NB4 (cell line): ENCODE results near the gene CTCF.
A peak's percentile ranks its signal among the peaks of the same experiment; 100 is the strongest.

Experiments
- DNase-seq: peaks from one replicate; pipeline ENCODE4 v3.0.0; 2010; ENCODE audit warnings: low read depth
- H3K4me3 ChIP-seq: one replicate; pipeline ENCODE4 v1.5.1; 2011; ENCODE audit warnings: mild to moderate bottlenecking, low read depth, low read length, moderate library complexity
- CTCF ChIP-seq: IDR thresholded peaks from one replicate; pipeline ENCODE4 v1.5.1; 2012; ENCODE audit warnings: low read depth, low read length
- MAX ChIP-seq: IDR thresholded peaks from 2 replicates; pipeline ENCODE4 v1.6.1; 2011; ENCODE audit warnings: low read depth, low read length
- MYC ChIP-seq: IDR thresholded peaks from 2 replicates; pipeline ENCODE4 v1.6.1; 2011; ENCODE audit warnings: low read depth, low read length
- POLR2A ChIP-seq: IDR thresholded peaks from 2 replicates; pipeline ENCODE4 v1.6.1; 2011; ENCODE audit warnings: mild to moderate bottlenecking; ENCODE audit not compliant: insufficient read length; ENCODE audit errors: extremely low read depth

CTCF gene

GRCh38 chr16:67661101-67661761 is 98.9 kb downstream of the CTCF start:
- TF ChIP-seq CTCF, result no peak
- TF ChIP-seq MAX, result no peak
- no peak for TF ChIP-seq MYC
- TF ChIP-seq POLR2A, result no peak
- peak overlapping the region; percentile 43 for H3K4me3 ChIP-seq
- DNase-seq, result peak; percentile 52

GRCh38 chr16:67661886-67662652 is 99.7 kb downstream of the CTCF start:
- H3K4me3 ChIP-seq, result no peak overlapping the region

GRCh38 chr16:67662653-67663010 is 100.3 kb downstream of the CTCF start:
- no peak overlapping the region for H3K4me3 ChIP-seq
- no peak for TF ChIP-seq MYC
- no peak for TF ChIP-seq POLR2A
- TF ChIP-seq MAX, result no peak
- TF ChIP-seq CTCF, result no peak
- DNase-seq, result no peak

More at GRCh38 chr16:67661886-67662652, 99.7 kb downstream of the CTCF start:
- DNase-seq, result no peak
- TF ChIP-seq CTCF (no peak), POLR2A (no peak), MAX (no peak), MYC (no peak)

- TF ChIP-seq CTCF (peak; percentile 71), MAX (no peak)
- DNase-seq, result peak; percentile 70
- no peak overlapping the region for H3K4me3 ChIP-seq
Measured at GRCh38 chr16:67663151-67663876, 101.0 kb downstream of the CTCF start.

GRCh38 chr16:67663877-67664222 is 101.5 kb downstream of the CTCF start:
- TF ChIP-seq CTCF (no peak), POLR2A (no peak), MAX (no peak), MYC (no peak)
- DNase-seq, result no peak
- H3K4me3 ChIP-seq, result no peak overlapping the region
